HG02798 (cell line): Measurements from ENCODE around the gene MRPL46.
"Not testable (repeated sequence)": the region's sequence is repeated elsewhere in the genome, so short reads cannot be mapped to it uniquely, and the experiment has no call there.

ENCODE experiments used
- ATAC-seq: cut with Tn5 transposase; IDR thresholded peaks from one replicate; pipeline ENCODE4 v1.9.1; 2021; ENCODE audit warnings: mild to moderate bottlenecking; ENCODE audit not compliant: unreplicated experiment, poor library complexity

MRPL46 gene

DNA sequence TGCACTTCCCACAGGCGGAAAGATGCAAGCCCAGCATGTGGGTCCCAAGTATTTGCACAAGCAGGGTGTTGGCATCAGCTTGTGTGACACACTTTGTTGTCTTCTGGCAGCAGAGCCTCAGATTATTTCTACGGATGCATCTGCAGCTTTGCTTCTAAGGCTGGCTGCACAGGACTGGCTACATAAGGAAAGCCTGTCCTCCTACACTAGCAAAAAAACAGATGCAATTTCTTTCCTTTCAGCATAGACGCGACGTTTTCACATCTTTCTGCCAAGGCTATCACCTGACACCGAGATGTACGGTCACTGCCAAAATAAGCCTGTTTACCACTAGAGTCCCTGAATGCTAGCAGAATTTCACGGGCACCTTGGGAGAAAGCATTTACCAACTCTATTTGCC is 13.8 kb upstream of the MRPL46 start:
- no peak for ATAC-seq

DNA sequence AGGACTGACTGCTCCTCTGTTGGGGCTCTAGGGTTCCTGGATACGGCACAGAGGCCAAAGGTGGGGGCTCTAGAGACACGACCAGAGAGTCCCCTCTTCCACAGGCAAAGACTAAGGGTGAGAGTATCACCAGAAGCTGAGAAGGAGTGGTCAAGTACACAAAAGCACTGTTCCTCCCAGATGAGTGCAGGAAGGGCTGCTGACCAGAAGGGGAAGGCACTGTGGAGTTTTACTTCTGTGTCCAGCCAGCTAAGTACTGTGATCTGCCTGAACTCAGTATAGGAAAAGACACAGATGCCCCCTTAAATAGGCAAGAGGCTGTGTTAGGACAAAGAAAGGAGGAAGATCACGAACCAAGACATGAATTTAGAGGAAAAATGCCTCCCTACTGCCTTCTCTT is 12.0 kb upstream of the MRPL46 start:
- no peak for ATAC-seq

DNA sequence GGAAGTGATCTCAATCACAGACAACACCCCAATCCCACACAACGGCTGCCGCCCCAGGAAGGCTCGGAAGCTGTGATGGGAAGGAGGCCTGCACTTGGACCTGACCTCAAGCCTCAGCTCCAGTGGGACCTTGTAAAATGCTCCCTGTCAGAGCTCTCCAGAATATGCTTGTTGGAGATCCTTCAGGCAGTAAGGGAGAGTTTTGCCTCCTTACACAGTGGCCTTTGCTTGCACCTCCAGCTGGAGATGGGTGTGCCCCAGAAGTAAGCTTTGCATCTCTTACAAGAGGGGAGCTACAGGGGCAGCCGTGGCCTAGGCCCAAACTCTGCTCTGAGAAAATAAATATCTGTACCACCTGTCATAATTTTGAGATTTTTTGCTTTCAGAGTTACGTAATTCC is 10.7 kb upstream of the MRPL46 start:
- no peak for ATAC-seq

DNA sequence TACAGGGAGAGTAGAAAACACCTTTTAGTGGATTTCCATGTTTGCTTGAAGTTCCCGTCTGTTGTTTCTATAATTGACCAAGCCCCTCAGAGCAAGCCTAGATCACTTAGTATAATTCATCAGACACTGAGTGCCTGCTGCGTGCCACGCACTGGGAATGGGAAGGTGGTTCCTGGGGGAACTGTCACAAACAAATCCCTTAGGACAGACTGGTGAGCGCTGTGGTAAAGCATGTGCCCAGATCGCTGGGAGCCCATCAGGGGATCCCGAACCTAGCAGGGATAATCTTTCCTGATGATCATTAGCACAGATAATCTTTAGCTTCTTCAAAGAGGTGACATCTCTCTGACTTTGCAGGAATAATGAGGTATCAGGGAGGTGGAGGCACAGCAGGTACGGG is 9.9 kb upstream of the MRPL46 start:
- no peak for ATAC-seq

DNA sequence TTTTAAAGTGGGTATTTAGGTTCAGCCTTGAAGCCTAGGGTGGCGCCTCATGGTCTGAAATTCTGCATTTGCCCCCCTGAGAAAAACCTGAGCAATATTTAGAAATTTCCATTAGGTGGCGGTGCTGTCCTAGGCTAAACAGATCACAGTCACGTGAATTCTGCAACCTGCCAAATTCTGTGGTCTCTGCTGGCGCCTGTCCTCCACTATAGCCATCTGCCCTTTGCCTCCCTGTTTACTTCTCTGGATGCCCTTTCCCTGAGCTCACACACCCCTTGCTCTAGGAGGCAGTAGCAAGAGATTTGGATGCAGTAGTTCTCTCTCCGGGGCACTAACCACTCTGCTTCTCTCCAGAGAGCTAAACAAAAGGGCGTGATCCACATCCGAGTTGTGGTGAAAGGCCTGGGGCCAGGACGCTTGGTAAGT is 9.5 kb upstream of the MRPL46 start:
- ATAC-seq: peak; percentile 41

DNA sequence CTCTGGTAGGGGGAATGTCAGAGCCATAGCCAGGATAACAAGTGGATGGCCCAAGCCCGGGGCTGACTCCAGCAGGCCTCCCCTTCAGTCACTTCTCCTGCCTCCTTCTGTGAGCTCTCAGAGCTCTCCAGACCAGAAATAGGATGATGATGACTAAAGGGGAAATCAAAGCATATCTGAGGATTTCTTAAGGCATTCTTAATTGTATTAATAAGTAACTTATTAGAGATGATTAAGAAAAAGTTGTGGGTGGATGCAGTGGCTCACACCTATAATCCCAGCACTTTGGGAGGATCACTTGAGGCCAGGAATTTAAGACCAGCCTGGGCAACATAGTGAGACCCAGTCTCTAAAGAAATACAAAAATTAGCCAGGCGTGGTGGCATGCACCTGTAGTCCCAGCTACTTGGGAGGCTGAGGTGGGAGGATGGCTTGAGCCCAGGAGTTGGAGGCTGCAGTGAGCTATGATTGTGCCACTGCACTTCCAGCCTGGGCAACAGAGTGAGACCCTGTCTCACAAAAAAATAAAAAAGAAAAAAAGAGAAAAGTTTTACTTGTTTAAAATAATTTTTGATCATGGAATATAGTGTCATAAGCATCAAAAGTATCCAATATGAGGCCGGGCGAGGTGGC is 6.6 kb upstream of the MRPL46 start:
- not testable (repeated sequence) for ATAC-seq

DNA sequence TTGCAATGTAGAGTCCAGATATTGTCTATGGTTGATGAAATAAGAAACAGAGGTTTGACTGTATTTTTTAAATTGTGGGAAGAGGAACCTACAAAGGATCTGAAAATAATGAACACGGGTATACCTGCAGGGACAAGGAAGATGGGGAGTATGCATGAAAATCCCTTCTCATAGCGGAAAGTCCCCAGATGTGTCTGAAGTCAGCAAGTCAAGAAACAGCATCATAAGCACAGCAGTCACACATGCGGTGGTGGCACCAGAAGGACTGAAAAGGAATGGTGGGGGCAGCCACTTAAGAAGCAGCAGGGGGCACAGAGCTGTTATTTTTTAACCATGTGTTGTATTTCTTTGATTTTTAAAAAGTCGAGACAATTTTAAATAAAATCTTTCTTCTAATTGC is 5.0 kb upstream of the MRPL46 start:
- no peak for ATAC-seq

DNA sequence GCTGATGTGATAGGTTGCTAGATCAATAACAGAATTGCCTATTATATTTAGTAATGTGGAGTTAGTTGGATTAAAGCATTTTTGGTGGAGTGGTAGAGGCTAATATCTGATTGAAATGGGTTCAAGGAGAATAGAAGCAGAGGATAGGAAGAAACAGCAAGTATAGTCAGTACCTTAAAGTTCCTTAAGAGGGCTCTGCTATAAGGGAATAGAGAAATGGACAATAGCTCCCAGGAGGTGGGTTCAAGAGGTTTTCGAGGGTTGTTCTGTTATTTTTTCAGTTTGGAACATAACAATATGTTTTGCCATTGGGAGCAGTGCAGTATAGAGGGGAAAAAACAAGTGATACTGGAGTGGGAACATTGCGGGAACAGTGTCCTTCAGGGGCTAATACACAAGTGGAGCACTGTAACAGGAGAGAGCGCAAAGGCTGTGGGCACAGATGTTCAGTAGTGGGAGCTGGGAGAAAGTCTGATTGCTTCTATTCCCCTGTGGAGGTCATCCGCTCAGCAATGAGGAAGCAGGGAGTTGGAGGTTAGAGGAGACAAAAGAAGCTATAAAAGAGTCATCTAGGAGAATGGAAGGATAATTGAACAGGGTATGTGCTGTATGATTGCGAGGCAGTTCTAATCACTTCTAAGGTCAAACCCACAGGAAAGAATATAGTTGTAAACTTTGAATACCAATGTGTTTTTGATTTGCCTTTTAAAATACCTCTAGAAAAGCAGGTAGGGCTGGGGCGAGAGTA is 3.6 kb upstream of the MRPL46 start:
- no peak for ATAC-seq

DNA sequence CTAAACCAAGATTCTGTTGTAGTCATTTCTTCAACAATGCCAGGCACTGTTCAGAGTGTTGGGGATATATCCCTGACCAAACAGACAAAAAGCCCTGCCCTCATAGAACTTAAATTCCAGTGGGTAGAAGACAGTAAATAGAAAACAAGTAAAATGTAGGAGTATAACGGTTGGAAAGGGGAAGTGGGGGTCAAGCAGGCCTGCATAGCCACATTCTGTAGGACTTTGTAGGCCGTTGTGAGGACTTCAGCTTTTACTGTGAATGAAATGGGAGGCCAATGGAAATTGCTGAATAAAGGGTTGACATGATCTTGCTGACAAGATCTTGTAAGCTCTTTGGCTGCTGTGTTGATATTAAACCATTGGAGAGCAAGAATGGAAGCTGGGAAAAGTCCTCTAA is 2.1 kb upstream of the MRPL46 start:
- no peak for ATAC-seq

DNA sequence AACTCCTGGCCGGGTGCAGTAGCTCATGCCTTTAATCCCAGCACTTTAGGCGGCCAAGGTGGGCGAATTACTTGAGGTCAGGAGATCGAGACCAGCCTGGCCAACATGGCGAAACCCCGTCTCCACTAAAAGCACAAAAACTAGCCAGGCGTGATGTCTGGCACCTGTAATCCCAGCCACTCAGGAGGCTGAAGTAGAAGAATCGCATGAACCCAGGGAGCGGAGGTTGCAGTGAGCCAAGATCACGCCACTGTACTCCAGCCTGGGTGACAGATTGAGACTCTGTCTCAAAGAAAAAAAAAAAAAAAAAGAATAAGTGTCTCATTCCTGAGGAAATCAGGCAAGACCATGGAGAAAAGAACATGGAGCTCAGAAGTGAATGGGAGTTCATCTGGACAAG is 1.5 kb upstream of the MRPL46 start:
- not testable (repeated sequence) for ATAC-seq

DNA sequence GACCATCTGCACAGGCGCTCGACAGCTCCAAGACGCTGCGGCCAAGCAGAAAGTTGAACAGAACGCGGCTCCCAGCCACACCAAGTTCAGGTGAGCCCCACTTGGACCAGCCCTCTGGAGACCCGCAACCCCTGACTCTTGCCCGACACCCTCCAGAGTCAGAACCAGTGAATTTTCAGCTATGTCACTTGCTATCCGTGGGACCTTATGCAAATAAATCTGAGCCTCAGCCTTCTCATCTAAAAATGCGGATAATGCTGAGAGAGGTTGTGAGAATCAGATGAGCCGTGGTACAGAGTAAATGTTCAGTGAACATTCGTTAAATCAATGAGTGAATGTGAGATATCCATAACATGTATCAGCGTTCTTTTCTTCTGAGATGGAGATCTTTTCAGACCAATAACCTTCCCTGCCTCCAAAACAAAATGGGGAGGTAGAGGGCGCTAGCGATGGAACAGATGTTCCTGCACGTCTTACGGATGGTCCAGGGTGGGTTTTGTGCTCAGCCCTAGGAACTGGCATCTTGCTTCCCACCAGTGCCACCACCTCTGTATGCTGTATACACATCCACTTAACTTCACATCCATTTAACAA is 844 bp upstream of the MRPL46 start:
- no peak for ATAC-seq

DNA sequence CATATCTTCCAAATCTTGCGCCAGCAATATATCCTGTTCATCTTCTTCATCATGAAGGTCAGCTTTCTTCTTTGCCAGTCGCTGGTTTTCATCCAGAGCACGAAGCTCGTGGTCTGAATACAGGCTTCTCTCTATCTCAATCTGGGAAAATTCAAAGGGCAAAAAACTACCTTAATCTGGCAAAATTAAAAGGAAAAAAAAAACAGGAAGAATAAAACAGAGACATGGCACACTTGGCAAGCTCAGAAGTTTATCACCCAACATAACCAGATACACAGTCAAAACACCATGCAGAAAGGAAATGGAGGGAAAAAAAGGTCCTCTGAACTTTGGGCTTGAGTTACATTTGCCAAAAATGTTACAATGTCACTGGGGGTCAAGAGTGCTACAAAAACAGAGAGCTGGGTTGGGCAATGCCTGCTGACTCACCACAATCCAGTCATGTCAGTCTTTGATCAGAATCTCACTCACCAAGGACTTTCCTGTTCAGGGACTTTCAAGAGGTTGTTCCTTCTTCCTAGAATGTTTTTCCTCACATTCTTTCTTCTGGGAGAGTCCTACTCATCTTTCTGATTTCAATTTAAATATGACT is 1.5 kb downstream of the MRPL46 start:
- ATAC-seq: no peak

DNA sequence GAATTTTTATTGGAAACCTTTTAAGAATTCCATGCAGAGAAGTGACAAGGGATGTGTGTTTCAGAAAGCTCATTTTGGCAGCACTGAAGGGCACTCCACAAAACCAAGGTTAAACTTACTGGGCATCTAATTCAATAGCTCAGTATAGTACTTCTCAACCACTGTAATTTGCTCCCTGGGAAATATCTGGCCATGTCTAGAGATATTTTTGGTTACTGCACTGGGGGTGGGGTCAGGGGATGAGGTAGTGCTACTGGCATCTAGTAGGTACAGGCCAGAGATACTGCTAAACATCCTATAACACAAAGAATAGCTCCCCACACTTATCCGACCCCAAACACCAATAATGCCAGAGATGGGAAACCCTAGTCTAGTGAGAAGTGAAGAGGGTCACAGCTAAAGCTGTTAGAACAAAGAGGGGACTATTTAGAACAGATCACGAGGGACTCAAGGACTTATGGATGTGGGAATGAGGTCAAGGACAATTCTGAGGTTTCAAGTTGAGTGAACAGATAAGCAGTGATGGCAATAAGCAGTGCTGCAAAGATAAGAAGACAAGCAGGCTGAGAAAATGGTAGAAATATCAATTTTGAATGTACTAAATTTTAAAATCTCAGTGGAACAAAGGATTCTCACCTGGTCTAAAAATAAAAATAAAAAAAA is 3.2 kb downstream of the MRPL46 start:
- no peak for ATAC-seq

DNA sequence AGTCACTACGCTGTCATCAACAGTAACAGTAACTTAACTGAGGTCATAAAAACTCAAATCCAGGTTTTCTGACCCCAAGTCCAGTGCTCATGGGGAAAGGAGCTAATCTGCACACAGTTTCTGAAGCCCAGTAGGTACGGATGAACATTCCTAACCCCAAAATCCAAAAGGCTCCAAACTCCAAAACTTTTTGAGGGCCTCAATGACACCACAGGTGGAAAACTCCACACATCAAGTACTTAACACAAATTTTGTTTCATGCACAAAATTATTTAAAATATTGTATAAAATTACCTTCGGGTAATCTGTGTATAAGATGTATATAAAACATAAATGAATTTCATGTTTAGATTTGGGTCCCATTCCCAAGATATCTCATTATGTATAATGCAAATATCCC is 10.5 kb downstream of the MRPL46 start:
- no peak for ATAC-seq

DNA sequence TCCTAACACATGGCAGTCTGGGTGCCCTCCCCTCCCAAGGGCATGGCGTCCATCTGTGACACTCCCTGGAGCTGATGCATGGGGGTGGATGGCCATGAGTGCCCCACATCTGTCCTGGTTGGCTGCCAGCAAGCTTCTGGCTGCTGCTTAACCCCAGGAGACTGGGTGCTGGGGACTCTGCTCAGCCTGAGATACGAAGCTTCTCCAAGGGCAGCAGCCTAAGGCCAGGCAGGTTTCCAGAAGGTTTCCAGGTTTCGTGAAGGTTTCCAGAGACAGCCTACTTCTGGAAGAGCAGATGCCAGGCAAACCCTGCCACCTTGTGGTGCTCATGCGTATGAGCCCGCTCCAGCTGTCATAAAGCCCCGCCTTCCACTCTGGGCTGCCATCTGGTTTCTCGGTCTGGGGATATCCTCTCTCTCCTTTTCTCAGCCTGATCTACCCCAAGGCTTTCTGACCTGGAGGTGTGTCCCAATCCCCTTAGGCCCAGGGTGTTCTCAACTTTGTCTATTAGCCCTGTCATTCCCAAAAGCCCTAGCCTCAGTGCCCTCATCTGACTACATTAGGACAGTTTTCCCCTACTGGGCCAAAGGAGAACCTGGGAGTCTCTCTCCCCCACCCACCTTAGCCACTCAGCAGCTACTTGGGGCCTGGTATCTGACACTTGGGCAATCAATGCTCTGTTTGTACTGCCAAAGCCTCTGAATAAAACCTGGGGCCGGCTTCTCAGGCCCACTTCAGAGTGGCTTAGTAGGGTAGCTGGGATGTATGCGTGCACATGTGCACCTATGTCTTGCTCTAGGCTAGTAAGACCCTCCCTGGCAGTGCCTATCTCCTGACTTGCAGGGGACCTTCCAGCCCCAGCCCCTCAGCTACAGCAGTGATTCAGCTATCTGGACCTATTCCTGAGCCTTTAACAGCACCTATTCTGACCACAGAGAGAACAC is 12.0 kb downstream of the MRPL46 start:
- peak; percentile 87 for ATAC-seq

DNA sequence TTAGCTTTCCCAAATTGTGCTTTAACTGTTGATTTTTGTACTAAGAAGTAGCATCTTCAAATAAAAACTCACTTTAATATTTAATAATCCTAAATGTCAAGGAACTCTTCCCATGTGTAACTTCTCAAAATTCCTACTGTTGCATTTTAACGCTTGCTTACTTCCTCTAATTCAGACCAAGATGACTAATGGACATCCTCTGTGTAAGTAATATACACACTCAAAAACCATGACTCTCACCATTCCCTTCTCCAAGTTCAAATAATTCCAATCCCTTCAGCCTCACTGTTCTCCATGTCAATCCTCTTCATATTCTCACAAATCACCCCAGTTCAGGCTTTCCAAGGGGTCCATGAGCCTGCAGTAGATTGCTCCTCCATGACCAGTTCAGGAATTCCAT is 13.0 kb downstream of the MRPL46 start:
- no peak for ATAC-seq

DNA sequence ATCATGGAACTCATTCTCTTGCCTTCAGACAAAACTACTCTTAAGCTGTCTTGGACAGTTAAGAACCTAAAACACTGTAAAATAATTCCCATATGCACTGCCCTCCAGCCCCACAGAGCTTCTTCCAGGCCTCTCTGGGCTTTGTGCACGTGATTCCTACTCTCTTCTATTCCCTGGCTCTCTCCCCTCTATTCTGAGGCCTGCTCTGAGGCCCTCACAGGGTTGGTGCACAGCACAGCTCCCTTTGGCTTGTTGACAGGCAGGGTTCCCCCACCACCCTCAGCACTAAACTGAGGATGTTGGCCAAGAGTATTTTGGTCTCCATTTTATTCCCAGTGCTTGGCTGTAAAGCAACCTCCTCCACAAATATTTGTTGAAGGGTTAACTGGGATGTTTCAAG is 13.5 kb downstream of the MRPL46 start:
- ATAC-seq: no peak

DNA sequence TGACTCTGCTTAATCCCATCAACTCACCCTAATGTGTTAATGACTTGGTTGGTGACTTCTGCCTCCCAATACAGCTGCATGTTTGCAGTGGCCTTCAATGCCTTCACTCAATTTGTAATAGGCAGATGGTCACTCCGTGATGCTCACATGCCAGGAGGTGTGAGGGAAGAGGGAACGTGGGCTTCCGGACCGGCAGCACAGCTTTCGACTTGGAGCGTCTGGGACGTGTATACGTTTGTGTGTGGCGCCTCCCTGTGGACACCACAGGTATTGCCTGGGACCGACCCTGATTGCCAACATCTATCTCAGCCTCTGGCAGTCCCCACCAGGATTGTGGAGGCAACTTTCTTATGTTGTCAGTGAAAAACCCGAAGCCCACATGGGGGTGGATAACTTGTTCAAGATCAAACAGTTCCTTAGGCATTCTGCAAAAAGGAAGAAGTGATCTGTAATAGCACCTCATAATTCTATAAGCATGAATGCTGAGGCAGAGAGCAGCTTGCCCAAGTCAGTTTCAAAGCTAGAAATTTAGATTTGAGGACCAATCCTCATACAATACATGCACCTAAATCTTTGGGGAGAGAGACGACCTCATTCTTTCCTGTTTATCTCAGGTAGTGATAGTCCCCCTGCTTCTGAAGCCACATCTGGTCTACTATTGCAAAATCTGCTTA is 16.9 kb downstream of the MRPL46 start:
- peak; percentile 39 for ATAC-seq

DNA sequence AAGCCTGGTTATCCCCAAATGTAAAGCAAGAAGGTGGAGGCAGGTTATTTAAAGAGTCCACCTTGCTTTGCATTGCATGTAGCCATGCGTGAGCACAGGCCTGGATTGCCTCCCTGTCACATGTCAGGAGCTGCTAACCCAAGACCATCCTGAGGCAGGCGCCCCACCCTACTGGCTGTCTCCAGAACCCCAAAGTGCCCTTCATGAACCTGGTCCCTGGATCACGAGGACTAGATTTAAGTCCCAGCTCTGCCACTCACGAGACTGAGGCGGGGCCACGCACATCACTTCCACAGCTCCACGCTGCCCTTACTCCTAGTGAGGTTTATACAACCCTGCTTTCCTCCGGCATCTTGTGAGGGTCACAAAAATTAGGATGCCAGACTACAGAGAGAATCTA is 17.6 kb downstream of the MRPL46 start:
- ATAC-seq: no peak
